Esophagus muscularis mucosa (tissue), 4 donors: ENCODE data around the gene CCDC106. TPM values are rescaled to one million over a fixed set of nuclear protein-coding genes. Genes with fewer than 3 reads are reported as not detected.

Experiments used
- DNase-seq: peaks from one replicate; pipeline ENCODE4 v3.0.0-alpha.2; 2017; ENCODE audit errors: extremely low spot score
- H3K27ac ChIP-seq, 4 donors: fragments of 200-600 bp; sonication (generic); replicated peaks in 1 of 4; 1 replicate in 3 of 4; 2 replicates in 1 of 4; pipeline ENCODE4 v1.5.1; 2016 to 2019; ENCODE audit warnings: mild to moderate bottlenecking in 1 of 4
- H3K27me3 ChIP-seq, 4 donors: fragments of 200-600 bp; sonication (generic); one replicate each; pipeline versions ENCODE4 v1.5.1 to v1.6.0; 2016 to 2019
- H3K36me3 ChIP-seq, 4 donors: fragments of 200-600 bp; sonication (generic); one replicate each; pipeline ENCODE4 v1.5.1; 2016 to 2019
- H3K4me1 ChIP-seq, 4 donors: fragments of 200-600 bp; sonication (generic); one replicate each; pipeline ENCODE4 v1.5.1; 2016 to 2019
- H3K4me3 ChIP-seq, 4 donors: fragments of 200-600 bp; sonication (generic); 1 replicate in 2 of 4; 2 replicates in 2 of 4; pipeline ENCODE4 v1.5.1; 2016 to 2019; ENCODE audit warnings: mild to moderate bottlenecking in 4 of 4, moderate library complexity in 1 of 4
- H3K9me3 ChIP-seq, 4 donors: fragments of 200-600 bp; sonication (generic); 1 replicate in 3 of 4; 2 replicates in 1 of 4; pipeline ENCODE4 v1.5.1; 2016 to 2019
- EP300 ChIP-seq: sonication (generic); formaldehyde crosslinking; IDR thresholded peaks from one replicate; pipeline ENCODE4 v1.6.1; 2017; ENCODE audit warnings: antibody characterized with exemption
- POLR2A ChIP-seq: fragments of 450-650 bp; IDR thresholded peaks from one replicate; pipeline ENCODE4 v1.6.1; 2017; ENCODE audit warnings: antibody characterized with exemption, moderate library complexity, mild to moderate bottlenecking, low read depth
- POLR2AphosphoS5 ChIP-seq, 2 donors: sonication (generic); formaldehyde crosslinking; IDR thresholded peaks; one replicate each; pipeline ENCODE4 v1.6.1; 2017; ENCODE audit warnings: antibody characterized with exemption in 2 of 2
- WGBS: methylation state at CpG from one replicate; pipeline ENCODE4 v1.1.5; 2018; 5-methylcytosine and 5-hydroxymethylcytosine counted together
- intact Hi-C: fragments of 100-400 bp; cut with DNase I; formaldehyde crosslinking; loops from one replicate; pipeline ENCODE4 v1.15.1; 2023
- total RNA-seq, 4 donors: library from RNA; depleted of rRNA; stranded (reverse); fragments of >200 nt; gene quantifications; one replicate each; pipeline versions ENCODE4 v1.1.0 to v1.2.1, GENCODE V29; 2016
- TF ChIP-seq, protein P1 (sequence below), 3 experiments: fragments of 200-600 bp in 2 of 3; fragments of 450-650 bp in 1 of 3; sonication (generic) in 2 of 3; IDR thresholded peaks; one replicate each; pipeline ENCODE4 v1.5.1; 2017 to 2019; ENCODE audit warnings: antibody characterized with exemption in 3 of 3, mild to moderate bottlenecking in 2 of 3, moderate library complexity in 1 of 3

CCDC106 gene
- total RNA-seq, 4 donors from 2014 or later: 9.4 to 22.0 (median 19.2) TPM

DNA sequence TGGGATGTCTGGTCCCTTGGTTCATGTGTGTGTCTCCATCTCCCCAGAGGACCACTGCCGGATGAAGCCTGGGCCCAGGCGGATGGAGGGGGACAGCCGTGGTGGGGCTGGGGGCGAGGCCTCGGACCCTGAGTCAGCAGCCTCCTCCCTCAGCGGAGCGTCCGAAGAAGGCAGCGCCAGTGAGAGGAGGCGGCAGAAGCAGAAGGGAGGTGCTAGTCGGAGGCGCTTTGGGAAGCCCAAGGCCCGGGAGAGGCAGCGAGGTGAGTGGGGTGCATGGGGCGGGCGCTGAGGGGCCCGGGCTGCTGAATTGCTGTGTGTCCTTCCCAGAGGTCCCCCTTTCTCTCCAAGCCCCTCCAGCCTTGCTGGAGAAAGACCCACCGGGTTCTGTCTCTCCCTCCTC is 3.2 kb downstream of the CCDC106 start:
- no peak overlapping the region for H3K4me3 ChIP-seq
- no peaks in the 10 kb centered on the region for H3K9me3 ChIP-seq
- no peak for DNase-seq
- 85% methylated on average over 17 of the region's 18 CpGs for WGBS
- intact Hi-C loops: loop anchor here (10.0 kb wide), 1 partner anchor 536 kb away; the partner anchor contains the start of gene PPP1R12C
- TF ChIP-seq, protein P1, sequence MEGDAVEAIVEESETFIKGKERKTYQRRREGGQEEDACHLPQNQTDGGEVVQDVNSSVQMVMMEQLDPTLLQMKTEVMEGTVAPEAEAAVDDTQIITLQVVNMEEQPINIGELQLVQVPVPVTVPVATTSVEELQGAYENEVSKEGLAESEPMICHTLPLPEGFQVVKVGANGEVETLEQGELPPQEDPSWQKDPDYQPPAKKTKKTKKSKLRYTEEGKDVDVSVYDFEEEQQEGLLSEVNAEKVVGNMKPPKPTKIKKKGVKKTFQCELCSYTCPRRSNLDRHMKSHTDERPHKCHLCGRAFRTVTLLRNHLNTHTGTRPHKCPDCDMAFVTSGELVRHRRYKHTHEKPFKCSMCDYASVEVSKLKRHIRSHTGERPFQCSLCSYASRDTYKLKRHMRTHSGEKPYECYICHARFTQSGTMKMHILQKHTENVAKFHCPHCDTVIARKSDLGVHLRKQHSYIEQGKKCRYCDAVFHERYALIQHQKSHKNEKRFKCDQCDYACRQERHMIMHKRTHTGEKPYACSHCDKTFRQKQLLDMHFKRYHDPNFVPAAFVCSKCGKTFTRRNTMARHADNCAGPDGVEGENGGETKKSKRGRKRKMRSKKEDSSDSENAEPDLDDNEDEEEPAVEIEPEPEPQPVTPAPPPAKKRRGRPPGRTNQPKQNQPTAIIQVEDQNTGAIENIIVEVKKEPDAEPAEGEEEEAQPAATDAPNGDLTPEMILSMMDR (IDR thresholded peaks at IDR 0.05): no peak
- TF ChIP-seq EP300 (no peak), POLR2AphosphoS5 (IDR thresholded peaks at IDR 0.05) (no peak), POLR2A (no peak)
- H3K4me1 ChIP-seq: peaks cover 37 to 62% (median 51%) of the 10 kb centered on the region in 4 donors
- no peak overlapping the region for H3K27ac ChIP-seq
- H3K36me3 ChIP-seq: peaks cover 0 to 26% (median 8%) of the 10 kb centered on the region in 4 donors
- H3K27me3 ChIP-seq: no peaks in the 10 kb centered on the region

DNA sequence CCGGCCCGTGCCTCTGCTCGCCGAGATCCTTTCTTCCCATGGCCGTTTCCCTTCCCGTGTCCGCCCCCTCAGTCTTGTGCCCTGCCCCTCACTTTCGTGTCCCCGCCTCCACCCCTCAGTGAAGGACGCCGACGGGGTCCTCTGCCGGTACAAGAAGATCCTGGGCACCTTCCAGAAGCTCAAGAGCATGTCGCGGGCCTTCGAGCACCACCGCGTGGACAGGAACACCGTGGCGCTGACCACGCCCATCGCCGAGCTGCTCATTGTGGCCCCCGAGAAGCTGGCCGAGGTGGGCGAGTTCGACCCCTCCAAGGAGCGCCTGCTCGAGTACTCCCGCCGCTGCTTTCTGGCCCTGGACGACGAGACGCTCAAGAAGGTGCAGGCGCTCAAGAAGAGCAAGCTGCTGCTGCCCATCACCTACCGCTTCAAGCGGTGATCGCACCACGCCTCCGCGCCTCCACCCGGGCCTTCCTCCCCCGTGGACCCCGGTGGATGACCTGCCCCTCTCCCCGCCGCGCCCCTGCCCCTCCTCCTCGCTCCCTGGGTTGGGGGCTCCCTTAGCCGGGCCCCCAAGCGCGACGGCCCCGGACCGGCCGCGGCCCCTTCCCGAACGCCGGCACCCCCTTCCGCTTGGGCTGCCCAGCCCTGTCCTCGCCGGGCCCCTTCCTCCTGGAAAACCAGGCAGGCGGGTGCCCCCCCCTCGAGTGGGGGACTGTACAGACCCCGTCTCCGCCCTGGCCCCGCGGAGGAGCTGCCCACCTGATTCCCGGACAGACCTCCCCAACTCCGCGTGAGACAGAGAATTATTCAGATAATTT is 4.5 kb downstream of the CCDC106 start:
- DNase-seq: no peak
- no peak overlapping the region for H3K4me3 ChIP-seq
- peak overlapping the region; percentile 97 to 100 (median 98) for H3K27ac ChIP-seq
- H3K27me3 ChIP-seq: no peaks in the 10 kb centered on the region
- WGBS: 71% methylated on average over 71 of the region's 71 CpGs
- TF ChIP-seq POLR2AphosphoS5 (IDR thresholded peaks at IDR 0.05) (no peak), EP300 (no peak), POLR2A (no peak)
- TF ChIP-seq, protein P1 (IDR thresholded peaks at IDR 0.05): no peak
- H3K36me3 ChIP-seq: peaks cover 0 to 26% (median 8%) of the 10 kb centered on the region in 4 donors
- intact Hi-C loops: loop anchor here (2.0 to 10.0 kb wide), 2 partner anchors 18 to 538 kb away; partner anchors contain the start of gene PPP1R12C
- peaks cover 42 to 65% (median 53%) of the 10 kb centered on the region in 4 donors for H3K4me1 ChIP-seq
- no peaks in the 10 kb centered on the region for H3K9me3 ChIP-seq

DNA sequence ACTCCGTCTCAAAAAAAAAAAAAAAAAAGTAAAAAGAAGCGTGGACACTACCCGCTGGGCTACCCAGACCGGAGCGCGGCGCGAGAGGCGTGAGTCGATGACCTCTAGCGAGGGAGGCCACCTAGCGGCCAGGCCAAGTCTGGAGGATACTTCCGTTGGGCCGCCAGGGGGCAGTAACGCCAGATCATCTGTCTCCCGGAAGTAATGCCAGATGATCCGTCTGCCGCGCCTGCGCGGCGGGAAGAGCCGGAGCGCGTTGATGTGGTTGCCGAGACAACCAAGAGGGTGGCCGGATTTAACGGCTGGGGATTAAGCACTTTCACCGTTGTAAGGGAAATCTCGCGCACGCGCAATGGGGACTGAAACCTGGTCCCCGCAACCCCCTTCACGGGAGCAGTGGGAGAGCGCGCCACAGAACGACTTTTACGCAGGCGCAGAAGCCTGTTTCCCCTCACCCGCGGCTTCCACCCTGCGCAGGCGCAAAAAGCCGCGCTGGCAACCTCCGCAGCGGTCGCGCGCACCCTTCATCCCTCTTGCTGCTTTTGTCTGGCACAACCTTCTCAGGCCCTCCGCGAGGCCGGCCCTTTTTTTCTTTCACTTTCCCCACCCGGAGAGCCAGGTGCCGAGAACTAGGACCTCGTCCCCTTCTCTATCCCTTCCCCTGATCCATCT is 5.8 kb downstream of the CCDC106 start:
- no peaks in the 10 kb centered on the region for H3K9me3 ChIP-seq
- WGBS: under 1% methylated on average over 50 of the region's 57 CpGs
- peak overlapping the region; percentile 78 to 100 (median 92) for H3K4me3 ChIP-seq
- H3K27me3 ChIP-seq: no peaks in the 10 kb centered on the region
- H3K36me3 ChIP-seq: peaks cover 0 to 27% (median 10%) of the 10 kb centered on the region in 4 donors
- intact Hi-C loops: loop anchor here (2.0 to 10.0 kb wide), 2 partner anchors 19 to 539 kb away; partner anchors contain the start of gene PPP1R12C
- peak overlapping the region; percentile 97 to 100 (median 98) for H3K27ac ChIP-seq
- DNase-seq: peak; percentile 99
- TF ChIP-seq EP300 (no peak), POLR2AphosphoS5 (IDR thresholded peaks at IDR 0.05) (peak; percentile 85 to 96), POLR2A (peak; percentile 62)
- TF ChIP-seq, protein P1 (IDR thresholded peaks at IDR 0.05): peak; percentile 88 to 100 (median 97)
- H3K4me1 ChIP-seq: peaks cover 48 to 68% (median 56%) of the 10 kb centered on the region in 4 donors

DNA sequence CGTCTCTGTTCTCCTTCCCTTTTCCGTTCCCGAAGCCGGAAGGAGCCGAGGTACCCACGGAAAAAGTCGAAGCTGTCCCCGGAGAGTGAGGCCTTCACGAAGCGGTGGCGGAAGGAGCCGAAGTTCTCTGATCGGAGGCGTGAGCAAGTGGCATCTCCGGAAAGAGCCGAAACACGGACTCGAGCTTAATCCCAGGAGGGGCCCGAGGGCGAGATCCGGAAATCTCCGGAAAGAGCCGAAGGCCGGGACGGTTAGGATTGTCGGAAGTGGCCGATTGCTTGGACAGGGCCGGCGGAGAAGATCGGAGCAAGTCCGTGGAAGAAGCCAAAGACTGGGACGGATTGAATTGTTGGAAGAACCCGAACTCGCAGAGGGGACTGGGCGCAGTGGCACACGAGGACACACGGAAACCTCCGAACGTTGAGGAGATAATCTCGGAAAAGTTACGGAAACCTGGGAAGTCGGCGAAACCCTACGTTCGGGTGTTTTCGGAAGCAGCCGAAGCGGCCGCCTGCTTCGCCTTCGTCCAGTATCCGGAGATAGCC is 6.4 kb downstream of the CCDC106 start:
- WGBS: 0% methylated on average over 37 of the region's 52 CpGs
- no peak for TF ChIP-seq POLR2A
- TF ChIP-seq, protein P1 (IDR thresholded peaks at IDR 0.05): no peak
- no peak for TF ChIP-seq EP300
- no peak for TF ChIP-seq POLR2AphosphoS5 (IDR thresholded peaks at IDR 0.05)
- peaks cover 1 to 34% (median 15%) of the 10 kb centered on the region in 4 donors for H3K36me3 ChIP-seq
- intact Hi-C loops: loop anchor here (10.0 kb wide), 1 partner anchor 540 kb away; the partner anchor contains the start of gene PPP1R12C
- no peaks in the 10 kb centered on the region for H3K27me3 ChIP-seq
- H3K9me3 ChIP-seq: no peaks in the 10 kb centered on the region
- peak overlapping the region; percentile 78 to 100 (median 92) for H3K4me3 ChIP-seq
- DNase-seq: peak; percentile 100
- peak overlapping the region; percentile 97 to 100 (median 98) for H3K27ac ChIP-seq
- peaks cover 48 to 68% (median 56%) of the 10 kb centered on the region in 4 donors for H3K4me1 ChIP-seq
